Left lobe of liver (tissue), 2 donors: ENCODE data around the gene TCEA3. TPM values are rescaled to one million over a fixed set of nuclear protein-coding genes. Genes with fewer than 3 reads are reported as not detected.
A peak's percentile ranks its signal among the peaks of the same experiment; 100 is the strongest.

ENCODE experiments used
- ATAC-seq: fragments of 200-7000 bp; cut with Tn5 transposase; one replicate; pipeline ENCODE4 v1.9.1; 2020; ENCODE audit warnings: mild to moderate bottlenecking, moderate library complexity
- DNase-seq: peaks from one replicate; pipeline ENCODE4 v3.0.0-alpha.2; 2020; ENCODE audit warnings: low spot score
- total RNA-seq: library from RNA; stranded (reverse); gene quantifications from one replicate; pipeline ENCODE4 v1.2.1, GENCODE V29; 2021
- donor health status: DM: no; HTN: no; CAD: no; lungs with moderate emphysema.
- donor health status: DM: no; HTN: yes; CAD: no.

TCEA3 gene
- total RNA-seq, 1 donor from 2014 or later: 70.9 TPM

GRCh38 chr1:23370330-23370708, 54.2 kb downstream of the TCEA3 start:
- ATAC-seq: no peak
- no peak for DNase-seq

- ATAC-seq (no peak), DNase-seq (peak; percentile 71)
Measured at GRCh38 chr1:23369335-23370013, 55.1 kb downstream of the TCEA3 start, which contains the start of gene ZNF436. Gene ZNF436, minus strand, starts transcription at chr1:23369836. Its CDS starts 1,831 bp downstream, at chr1:23368005.

- DNase-seq: peak; percentile 90
- ATAC-seq: peak; percentile 81
Measured at GRCh38 chr1:23368562-23369334, 55.8 kb downstream of the TCEA3 start.

- ATAC-seq (peak; percentile 85), DNase-seq (peak; percentile 99)
Measured at GRCh38 chr1:23367791-23368561, 56.6 kb downstream of the TCEA3 start.

- DNase-seq (no peak), ATAC-seq (no peak)
Measured at GRCh38 chr1:23367451-23367790, 57.1 kb downstream of the TCEA3 start.

- ATAC-seq (no peak), DNase-seq (no peak)
Measured at GRCh38 chr1:23366598-23366997, 58.0 kb downstream of the TCEA3 start.

- ATAC-seq (no peak), DNase-seq (no peak)
Measured at GRCh38 chr1:23366146-23366545, 58.4 kb downstream of the TCEA3 start.

- no peak for DNase-seq
Measured at GRCh38 chr1:23362218-23362713, 62.3 kb downstream of the TCEA3 start.

GRCh38 chr1:23358310-23358875, 66.2 kb downstream of the TCEA3 start:
- ATAC-seq (no peak), DNase-seq (no peak)

More at GRCh38 chr1:23362218-23362713, 62.3 kb downstream of the TCEA3 start:
- peak; percentile 15 for ATAC-seq

- ATAC-seq: no peak
- no peak for DNase-seq
Measured at GRCh38 chr1:23357138-23357908, 67.2 kb downstream of the TCEA3 start.

- ATAC-seq: no peak
- DNase-seq: no peak
Measured at GRCh38 chr1:23356471-23357137, 67.9 kb downstream of the TCEA3 start.

- DNase-seq (no peak), ATAC-seq (no peak)
Measured at GRCh38 chr1:23354245-23354644, 70.3 kb downstream of the TCEA3 start.

- no peak for DNase-seq
- no peak for ATAC-seq
Measured at GRCh38 chr1:23352096-23352695, 72.4 kb downstream of the TCEA3 start.

GRCh38 chr1:23345920-23346319, 78.6 kb downstream of the TCEA3 start:
- no peak for DNase-seq

GRCh38 chr1:23344987-23345472, 79.5 kb downstream of the TCEA3 start:
- DNase-seq (no peak), ATAC-seq (no peak)

More at GRCh38 chr1:23345920-23346319, 78.6 kb downstream of the TCEA3 start:
- ATAC-seq: no peak

GRCh38 chr1:23344111-23344986, 80.2 kb downstream of the TCEA3 start, which contains the start of gene HNRNPR:
Gene HNRNPR, minus strand, starts transcription at chr1:23344284. Its CDS starts 3,276 bp downstream, at chr1:23341008.
- ATAC-seq (peak; percentile 89), DNase-seq (peak; percentile 100)

GRCh38 chr1:23343221-23344110, 81.1 kb downstream of the TCEA3 start:
- peak; percentile 60 for DNase-seq

More at GRCh38 chr1:23343221-23344110, 81.1 kb downstream of the TCEA3 start:
- ATAC-seq: peak; percentile 58
